GM18499 (cell line): ENCODE data around the gene SLC22A2.
"Not testable (repeated sequence)": the region's sequence is repeated elsewhere in the genome, so short reads cannot be mapped to it uniquely, and the experiment has no call there.

Source experiments
- ATAC-seq: cut with Tn5 transposase; IDR thresholded peaks from one replicate; pipeline ENCODE4 v1.9.1; 2021; ENCODE audit warnings: moderate number of reproducible peaks; ENCODE audit not compliant: insufficient read depth, unreplicated experiment

The SLC22A2 gene

DNA sequence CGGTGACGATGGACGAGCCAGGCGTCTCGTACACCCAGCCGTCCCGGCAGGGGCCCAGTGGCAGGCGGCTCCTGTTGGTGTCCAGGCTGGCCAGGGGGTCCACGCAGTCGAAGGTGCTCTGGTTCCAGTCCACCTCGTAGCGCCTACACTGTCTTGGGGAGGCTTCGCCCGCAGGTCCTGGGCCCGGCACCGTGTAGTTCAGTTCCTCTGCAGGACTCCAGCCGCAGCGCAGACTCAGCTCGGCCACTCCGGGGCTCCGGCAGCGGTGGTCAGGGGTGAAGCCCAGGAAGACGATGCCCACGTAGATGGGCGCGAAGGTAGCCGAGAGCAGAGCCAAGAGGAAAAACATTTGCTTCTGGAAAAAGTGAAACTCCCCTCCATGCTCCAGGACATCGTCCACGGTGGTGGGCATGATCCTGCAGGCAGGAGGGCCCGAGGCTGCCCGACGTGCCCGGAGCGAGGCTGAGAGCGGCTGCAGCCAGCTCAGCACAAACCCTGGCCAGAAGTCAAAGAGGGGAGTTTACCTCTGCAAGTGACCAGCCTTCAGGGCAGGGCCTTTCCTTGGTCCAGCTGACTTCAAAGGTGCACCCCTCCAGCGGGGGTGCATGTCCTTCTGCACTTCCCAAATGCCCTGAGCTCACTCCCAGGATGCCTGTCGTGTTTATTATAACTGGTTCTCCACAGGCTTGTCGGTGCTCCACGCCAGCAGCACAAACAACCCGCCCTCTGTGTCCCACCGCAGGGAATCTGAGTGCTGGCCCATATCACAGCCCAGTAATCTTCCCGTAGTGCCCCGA lies at the start of gene SLC22A2:
TSS of gene SLC22A2 (minus strand) at position 476 of the 797 bp plus-strand sequence. CDS start at position 412, 64 bp downstream.
- no peak for ATAC-seq

DNA sequence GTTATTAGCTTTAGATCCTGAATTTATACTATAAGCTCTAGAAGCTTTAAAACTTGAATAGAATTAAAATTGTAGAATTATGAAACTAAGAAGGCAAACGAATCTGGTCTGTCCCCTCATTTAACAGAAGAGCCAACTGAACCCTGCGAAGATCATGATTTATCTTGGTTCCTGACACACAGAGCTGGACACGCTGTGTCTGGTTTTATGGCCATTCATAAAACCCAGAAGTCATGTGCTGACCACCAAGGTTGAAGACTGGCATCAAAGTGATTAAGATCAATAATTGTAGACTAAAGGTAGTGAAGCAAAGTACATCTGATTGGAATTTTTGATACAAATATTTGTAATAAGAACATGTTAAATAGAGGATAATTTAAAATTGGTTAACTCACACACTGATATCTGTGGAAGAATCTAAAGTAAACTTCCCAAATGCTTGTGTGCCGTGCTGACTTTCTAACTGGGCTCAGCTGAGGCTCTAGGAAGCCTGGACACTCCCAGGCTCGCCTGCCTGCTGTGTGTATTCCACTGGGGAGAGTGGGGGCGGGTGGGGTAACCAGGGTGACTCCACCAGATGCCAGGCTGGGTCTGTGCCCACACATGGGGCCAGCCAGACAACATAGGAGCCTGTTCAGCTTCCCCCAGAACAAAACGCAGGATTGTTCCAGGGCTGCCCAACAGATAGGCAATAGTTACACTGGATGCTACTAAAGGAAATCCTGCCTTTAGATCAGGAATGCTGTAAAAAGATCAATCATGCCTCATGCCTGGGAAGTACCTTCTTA lies 47.5 kb upstream of the SLC22A2 start:
- ATAC-seq: no peak

GRCh38 chr6:160303806-160304205 lies 45.2 kb upstream of the SLC22A2 start:
- no peak for ATAC-seq

- ATAC-seq: not testable (repeated sequence)
Measured at GRCh38 chr6:160302431-160303082, 43.9 kb upstream of the SLC22A2 start.

GRCh38 chr6:160301339-160301738 lies 42.7 kb upstream of the SLC22A2 start:
- ATAC-seq: no peak

DNA sequence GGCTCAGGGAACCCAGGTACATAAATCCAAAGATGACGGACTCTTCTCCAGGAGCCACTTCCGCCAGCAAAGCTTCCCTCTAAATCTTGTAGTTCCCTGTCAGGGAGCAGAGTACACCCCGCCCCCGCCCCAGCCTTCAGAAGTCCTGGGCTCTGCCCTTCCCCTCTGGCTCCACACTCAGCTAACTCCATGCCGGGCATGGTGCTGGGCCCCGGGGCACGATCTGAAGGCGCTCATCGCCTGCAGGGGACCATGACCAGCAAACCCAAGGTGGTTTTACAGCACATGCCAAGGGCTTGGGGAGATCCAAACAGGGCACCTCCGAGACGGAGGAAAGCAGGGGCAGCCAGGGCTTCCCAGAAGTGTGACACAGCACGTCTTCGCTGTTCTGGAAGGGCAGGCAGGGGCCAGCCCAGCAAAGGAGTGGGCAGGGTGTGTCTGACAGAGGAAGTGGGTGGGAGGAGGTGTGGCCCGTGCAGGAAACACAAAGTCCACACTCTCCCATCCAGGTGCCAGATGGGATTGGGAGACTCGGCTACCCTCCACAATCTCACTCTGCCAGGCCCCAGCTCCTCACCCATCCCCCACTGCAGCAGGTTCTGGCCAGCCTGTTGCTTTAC lies 41.6 kb upstream of the SLC22A2 start:
- no peak for ATAC-seq

- no peak for ATAC-seq
Measured at GRCh38 chr6:160299559-160299958, 40.9 kb upstream of the SLC22A2 start.

- ATAC-seq: no peak
Measured at GRCh38 chr6:160298121-160298520, 39.5 kb upstream of the SLC22A2 start.

GRCh38 chr6:160297310-160297709 lies 38.7 kb upstream of the SLC22A2 start:
- no peak for ATAC-seq

GRCh38 chr6:160293844-160294243 lies 35.2 kb upstream of the SLC22A2 start:
- no peak for ATAC-seq

DNA sequence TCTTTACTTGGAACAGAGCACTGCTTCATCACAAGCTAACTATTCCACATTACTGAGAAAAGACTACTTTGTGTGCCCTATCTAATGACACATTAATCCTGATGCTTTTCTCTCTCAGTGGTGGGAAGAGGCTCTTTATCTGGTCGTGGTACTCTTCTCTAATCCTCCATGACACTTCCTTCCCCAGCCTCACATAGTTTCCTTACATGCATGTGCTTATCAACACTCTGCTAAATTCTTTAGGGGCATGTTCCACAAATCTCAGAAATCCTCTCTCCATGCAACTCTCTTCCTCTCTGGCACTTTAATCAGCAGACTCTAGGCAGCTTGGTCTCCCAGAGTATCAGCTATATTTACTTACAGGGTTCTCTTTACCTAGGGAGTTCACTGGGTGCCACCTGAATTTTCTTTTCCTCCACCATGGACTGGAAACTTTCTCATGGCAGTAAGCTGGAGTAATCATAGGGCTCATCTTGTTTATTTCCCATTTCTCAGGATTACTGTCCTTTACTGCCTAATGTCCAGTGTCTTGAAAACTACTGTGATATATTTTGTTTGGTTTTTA lies 27.0 kb upstream of the SLC22A2 start:
- ATAC-seq: no peak

DNA sequence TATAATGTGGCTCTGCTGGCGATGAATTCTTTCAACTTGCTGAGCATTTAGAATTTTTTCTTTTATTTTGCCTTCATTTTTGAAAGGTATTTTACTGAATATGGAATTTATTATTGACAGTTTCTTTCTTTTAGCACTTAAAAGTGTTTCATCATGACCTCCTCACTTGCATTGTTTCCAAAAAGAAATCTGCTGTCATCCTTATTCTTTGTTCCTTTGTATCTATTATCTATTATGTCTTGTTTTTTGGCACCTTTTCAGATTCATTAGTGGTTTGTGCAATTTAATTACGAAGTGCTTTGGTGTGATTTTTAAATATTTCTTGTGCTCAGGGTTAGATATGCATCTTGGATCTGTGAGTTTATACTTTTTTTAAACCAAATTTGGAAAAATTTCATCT lies 26.0 kb upstream of the SLC22A2 start:
- ATAC-seq: no peak

DNA sequence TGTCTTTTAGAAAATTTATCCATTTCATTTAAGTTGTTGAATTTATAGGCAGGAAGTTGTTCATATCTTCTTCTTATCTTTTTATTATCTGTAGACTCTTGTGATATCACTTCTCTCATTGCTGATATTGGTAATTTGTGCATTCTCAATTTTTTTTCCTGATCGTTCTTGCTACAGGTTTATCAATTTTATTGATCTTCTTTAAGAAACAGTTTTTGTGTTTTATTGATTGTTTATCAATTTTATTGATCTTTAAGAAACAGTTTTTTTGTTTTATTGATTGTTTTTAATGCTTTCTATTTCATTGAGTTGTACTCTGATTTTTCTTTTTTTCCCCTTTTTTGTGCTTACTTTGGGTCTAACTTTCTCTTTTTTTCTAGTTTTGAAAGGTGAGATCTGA lies 23.8 kb upstream of the SLC22A2 start:
- ATAC-seq: no peak

- no peak for ATAC-seq
Measured at GRCh38 chr6:160279850-160280249, 21.2 kb upstream of the SLC22A2 start.

- no peak for ATAC-seq
Measured at GRCh38 chr6:160278786-160279310, 20.2 kb upstream of the SLC22A2 start.

DNA sequence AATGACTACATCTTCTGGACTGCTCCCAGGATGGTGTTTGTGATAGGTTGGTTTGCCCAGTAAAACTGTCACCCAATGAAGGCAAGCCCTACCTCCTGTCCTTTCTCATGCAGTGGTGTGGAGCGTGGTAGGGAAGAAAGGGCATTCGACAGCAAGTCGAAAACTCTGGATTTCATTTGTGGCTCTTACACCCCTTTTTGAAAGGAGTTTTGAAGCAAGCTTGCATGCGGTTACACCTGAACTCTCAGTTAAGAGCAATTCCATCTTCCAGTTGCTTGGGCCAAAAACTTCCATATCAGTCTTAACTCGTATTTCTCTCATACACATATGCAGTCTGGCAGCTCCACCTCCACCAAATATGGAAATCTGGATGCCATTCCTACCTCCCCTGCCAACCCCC lies 19.7 kb upstream of the SLC22A2 start:
- ATAC-seq: no peak

DNA sequence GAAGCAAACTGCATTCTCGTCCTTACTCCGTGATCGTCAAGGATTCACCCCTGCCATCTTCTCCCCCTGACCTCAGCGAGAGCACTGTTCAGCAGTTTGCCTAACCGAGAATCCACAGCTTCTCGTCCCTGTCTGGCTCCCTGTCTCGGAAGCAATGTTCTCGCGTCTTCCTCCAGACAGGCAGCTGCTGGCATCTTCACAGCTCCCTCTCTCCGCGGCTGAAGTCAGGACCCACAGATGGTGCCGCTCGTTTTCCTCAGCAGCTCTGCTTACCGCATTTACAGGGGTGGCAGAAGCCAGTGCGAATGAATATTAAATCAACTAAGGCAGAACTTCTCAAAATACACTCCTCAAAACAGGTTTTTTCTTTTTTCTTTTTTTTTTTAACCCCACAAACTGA lies 18.9 kb upstream of the SLC22A2 start:
- no peak for ATAC-seq

DNA sequence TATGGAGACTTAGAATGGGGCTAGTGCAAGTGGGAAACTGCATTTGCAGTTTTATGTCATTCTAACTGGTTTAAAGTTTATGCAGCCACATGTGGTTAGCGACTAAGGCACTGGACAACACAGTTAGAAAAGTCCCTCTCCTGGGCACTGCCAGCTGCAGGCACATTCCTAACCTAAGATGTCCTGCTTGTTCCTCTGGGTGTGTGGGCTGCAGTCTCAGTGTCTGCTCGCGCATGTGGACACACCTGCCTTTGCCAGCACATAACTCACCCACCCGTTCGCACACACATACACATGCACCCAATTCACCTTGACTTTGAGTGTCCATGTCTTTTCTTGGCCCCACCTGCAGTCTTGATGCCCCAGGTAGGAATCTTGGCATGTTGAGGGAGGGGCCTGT lies 18.5 kb upstream of the SLC22A2 start:
- ATAC-seq: no peak

GRCh38 chr6:160276126-160276525 lies 17.5 kb upstream of the SLC22A2 start:
- no peak for ATAC-seq

DNA sequence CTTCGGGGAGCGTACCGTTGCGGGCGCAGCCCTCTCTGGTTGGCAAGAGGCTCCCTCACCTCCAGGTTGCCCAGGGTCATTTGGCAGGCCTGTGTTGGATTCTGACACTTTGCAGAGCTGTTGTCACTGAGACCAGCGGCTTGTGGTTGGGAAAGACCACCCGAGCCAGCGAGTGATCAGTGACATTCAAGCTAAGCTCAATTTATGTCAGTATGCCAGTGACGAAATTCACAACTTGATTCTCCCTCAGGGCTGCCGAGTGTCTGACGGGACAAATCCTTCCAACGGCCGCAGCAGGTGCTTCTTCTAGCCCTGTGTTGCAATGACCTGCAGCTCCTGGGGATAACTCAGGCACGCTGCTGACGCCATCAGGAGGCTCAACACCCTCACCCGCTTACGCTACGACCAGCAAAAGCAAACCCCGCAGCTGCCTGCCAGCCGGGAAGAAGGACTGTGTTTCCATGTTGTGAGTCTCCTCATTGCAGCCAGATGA lies 16.9 kb upstream of the SLC22A2 start:
- ATAC-seq: no peak
